Fibroblast of gingiva (primary cell): ENCODE results near the gene CDH23.

ENCODE experiments used
- DNase-seq: peaks from one replicate; pipeline ENCODE4 v3.0.0-alpha.2; 2011; ENCODE audit warnings: low read depth

CDH23 gene

DNA sequence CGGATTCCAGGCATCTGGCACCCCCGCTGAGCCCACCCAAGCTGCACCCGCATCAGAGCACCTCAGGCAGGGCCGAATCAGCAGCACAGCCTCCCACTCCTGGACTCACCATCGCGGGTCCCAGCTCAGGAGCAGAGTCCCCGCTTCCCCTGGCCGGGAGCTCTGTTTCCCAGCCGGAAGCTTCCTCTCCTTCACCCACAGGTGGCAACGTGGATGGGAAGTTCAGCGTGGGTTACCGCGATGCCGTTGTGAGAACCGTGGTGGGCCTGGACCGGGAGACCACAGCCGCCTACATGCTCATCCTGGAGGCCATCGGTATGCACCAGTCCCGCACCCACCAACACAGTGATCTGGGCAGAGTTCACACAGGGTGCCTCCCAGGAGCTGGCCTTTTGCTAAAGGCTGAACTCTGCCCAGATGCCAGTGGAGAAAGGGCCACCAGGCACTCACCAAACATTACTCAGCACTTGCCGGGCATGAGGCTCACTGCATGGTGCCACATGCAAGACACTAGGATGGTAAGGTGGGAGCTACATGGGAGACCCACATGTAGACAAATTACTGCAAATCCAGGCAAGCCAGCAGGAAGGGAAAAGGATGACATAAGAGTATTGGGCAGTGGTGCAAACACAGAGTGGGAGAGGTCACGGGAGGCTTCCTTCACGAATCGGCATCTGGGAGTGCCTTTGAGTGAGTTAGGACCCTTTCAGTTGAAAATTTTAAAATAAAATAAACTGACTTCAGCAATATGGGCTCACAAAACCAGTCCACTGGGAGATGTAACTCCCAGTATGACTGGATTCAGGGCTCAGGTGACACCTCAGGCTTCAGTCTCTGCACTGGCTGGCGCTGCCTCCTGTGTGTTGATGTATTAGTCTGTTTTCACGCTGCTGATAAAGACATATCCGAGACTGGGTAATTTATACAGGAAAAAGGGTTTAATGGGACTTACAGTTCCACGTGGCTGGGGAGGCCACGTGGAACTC, 312.5 kb downstream of the CDH23 start:
- no peak for DNase-seq

DNA sequence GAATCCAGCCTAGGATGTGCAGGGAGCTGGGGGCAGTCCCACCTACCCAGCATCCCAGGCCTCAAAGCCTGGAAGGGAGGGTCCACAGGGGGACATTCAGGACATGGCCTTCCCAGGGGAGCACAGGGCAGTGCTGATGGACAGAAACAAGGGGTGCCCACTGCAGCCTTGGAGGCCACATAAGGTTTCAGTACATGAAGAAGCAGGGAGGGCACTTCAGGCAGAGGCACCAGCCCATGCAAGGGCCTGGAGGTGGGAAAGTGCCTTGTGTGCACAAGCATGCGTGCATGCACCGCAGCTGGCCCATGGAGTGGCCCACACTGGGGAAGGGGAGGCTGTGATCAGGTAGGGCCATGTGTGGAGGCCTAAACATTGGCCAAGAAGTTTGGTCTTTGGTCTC, 313.8 kb downstream of the CDH23 start:
- DNase-seq: no peak

DNA sequence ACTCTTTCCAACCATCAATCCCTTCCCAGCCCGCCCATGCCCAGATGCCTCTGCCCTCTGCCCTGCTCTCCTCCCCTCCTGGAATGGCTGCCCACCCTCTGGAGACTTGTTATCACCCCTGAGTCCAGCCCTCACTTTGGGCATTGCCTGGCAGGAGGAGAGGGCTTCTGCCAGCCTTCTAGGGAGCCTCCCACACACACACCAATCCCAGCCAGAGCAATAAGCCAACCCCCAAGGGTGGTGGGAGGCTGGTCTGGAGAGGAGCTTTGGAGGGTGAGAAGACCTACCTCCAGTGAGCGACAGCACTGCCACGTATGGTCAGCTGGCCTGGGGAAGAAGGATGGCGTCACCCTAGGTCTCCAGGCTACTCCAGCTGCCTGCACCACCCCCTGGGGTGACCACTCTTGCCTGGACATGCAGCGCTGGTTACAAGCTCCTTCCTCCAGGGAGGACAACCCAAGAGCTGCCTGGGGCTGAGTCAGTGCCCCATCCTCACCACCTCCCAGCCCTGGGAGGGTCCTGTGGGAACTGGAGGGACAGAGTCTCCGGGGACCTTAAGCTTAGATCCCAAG, 314.4 kb downstream of the CDH23 start:
- no peak for DNase-seq

DNA sequence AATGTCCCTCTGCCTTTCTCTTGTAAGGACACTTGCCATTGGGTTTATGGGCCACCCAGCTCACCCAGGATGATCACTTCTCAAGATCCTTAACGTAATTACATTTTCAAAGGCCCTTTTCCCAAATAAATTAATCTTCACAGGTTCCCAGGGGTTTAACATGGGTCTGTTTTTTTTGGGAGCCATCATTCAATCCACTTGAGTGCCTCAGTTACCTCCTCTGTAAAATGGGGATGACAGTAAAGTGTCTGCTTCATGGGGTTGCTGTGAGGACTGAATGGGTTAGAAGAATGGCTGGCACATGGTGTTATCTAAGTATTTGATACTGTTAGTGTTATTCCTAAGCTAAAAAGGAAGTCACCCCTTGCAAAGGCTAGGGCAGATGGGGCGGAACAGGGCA, 315.4 kb downstream of the CDH23 start:
- no peak for DNase-seq

DNA sequence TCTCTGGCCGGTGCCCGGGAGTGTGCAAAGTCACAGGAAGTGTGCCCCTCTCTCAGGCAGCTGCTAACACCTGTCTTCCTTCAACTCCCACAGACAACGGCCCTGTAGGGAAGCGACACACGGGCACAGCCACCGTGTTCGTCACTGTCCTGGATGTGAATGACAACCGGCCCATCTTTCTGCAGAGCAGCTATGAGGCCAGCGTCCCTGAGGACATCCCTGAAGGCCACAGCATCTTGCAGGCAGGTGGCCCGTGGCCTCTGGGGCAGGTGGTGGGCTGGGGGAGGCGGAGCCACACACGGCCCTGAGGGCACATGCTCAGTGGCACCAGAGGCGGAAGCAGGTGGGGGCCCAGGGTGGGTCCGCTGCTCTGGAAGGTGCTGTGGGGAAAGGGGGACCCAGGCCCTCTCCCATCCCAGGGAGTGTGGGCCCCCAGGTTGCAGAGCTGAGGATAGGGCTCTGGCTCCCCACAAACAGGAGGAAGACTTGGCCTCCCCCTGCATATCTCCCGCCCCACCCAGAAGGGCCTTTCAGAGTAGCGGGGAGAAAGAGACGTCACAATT, 315.9 kb downstream of the CDH23 start:
- DNase-seq: no peak

DNA sequence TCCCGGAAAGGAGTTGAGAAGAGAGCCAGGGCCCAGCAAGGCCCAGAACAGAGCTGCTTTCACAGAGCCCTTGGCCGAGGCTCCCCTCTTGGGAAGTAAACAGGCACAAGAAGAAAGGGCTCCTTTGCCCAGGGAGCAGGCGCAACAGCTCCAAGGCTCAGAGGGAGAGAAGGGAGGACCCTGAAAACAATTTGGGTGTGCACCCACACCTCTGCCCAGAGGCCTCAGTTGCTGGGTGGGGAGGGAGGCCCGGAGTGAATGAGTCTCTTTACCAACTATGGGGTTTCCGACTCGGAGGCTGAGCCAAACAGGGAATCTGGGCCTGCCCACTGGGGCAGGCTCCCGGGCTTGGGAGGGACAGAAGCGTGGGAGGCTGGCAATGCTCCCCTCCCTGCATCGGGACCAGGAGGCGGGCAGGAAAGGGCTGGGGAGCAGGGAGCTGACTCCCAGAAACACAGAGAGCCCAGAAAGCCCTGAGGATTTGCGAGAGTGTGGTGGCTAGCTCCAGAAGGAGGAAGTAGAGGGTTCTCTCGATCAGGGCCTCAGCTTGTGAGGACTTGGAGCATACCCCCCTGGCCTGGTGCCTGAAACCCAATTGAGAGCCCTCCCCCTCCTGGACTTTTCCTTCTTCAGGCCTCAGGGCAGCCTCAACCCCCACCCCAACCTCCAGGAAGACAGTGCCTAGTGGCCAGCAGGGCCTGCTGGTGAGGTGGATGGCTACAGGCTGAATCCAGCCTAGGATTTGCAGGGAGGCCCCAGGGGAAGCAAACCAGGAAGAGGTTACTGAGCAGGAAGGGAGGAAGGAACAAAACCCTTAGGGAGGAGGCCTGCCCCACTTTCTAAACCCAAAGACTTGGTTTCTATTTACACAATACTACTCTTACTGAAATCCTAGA, 316.7 kb downstream of the CDH23 start:
- peak; percentile 91 for DNase-seq

DNA sequence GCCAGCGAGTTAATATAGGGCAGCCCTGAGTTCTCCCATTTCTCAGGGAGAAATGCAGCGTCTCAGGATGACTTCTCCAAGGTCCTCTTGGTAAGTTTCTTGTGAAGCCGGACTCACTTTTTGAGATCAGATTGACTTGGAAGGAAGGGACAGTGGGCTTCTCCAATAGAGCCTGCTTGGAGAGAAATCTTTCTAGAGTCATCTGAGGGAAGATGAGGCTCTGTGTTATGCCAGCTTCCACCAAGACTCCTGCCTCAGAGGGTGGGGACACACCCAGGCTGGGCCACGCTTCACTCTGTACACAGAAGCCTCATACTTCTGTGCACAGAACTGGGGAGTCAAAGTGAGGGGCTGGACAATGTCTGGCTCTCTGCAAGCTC, 317.3 kb downstream of the CDH23 start:
- no peak for DNase-seq

DNA sequence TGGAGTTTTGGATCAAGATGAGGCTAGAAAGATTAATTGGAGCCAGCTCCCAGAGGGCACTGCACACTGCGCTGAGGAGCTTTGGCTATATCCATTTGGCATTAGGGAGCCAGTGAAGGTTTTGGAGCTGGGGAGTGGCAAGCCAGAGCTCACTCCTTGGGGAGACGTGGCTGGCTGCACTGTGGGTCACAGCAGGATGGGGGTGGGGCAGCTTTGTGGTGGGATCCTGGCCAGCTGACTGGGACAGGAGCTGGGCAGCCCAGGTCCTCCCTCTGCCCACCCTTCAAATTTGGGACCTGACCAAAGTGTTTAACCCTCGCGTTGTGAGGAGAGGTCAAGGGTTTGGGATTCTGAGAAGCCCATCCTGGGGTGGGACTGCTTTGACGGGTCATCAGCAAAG, 317.9 kb downstream of the CDH23 start:
- DNase-seq: no peak

DNA sequence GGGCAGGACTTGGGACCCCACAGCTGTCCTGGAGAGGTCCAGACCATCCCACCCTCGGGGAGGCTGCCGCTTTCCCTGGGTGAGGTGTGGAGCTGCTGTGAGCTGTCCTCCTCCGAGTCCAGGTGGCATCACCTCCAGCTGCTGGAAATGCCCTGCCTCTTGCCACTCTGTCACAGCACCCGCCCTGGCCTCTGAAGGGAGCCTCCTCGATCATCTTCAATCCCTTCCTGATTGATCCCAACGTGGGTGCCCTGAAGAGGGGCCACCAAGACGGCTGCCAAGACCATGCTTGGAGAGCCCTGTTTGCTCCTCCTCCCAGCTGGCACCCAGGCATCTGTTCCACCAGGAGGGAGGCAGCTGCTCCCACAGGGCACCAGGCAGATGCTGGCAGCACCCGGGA, 318.3 kb downstream of the CDH23 start:
- DNase-seq: no peak

DNA sequence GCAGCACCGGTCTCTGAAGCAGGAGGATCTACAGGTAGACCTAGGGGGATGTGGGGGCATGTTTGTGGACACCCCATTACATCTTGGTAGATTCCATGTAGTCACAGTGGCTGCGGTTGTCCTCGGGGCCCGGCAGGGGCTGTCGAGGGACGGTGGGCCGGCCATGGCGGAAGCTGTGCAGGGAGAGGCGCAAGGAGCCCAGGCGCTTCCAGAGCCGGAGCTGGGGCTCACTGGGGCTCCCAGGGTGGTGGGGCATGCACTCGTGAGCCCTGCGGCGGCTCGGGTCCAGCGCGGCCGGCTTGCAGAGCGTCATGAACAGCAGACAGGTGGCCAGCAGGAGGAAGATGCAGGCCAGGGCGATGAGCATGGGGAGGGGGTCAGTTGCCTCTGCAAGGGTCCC, 319.1 kb downstream of the CDH23 start:
- DNase-seq: no peak

DNA sequence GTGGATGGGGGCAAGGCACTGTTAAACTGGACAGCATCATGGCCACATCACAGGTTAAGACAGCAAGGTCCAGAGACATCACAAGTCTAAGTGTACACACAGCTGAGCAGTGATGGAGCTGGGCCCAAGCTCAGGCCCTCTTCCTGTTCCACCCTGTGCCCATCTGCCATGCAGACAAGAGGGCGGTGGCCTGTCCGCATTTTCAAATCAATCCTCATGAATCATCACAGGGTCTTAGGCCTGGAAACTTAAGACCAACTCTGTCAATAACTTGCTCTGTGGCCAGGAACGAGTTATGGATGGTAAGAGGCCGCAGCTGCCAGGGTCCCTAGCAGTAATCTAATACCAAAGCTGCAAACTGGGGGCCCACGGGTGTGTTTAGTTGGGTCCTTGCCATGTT, 319.7 kb downstream of the CDH23 start:
- DNase-seq: no peak

DNA sequence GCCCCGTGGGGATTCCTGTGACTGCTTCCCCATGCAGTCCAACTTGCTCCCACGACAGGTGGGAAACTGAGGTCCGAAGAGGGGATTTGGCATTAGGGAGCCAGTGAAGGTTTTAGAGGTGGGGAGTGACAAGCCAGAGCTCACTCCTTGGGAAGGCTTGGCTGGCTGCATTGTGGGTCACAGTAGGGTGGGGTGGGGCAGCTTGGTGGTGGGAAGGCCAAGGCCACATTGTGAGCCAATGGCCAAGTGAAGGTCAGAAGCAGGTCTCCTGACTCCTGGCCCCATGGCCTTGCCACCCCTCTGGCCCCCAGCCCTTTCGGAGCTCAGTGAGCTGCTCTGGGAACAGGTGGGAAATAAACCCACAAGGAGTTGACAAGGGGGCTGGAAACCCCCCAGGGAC, 320.3 kb downstream of the CDH23 start:
- no peak for DNase-seq

DNA sequence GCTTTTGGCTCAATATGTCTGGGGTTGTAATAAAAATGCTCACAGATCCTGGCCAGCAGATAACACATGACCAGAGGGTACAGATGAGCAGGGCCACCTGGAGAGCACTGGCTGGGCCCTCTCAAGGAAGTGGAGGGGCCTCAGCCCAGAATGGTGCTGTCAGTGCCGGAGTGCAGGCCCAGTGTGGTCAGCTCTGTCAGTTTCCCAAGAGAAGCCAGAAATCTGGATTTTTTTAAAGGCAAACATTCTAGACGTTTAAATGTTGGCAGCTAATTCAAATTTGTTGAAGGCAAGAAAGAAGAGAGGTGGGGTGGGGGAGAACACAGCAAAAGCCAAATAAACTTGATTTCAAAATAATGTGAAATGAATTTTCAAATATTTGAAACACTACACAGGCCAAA, 320.8 kb downstream of the CDH23 start:
- DNase-seq: peak; percentile 42

DNA sequence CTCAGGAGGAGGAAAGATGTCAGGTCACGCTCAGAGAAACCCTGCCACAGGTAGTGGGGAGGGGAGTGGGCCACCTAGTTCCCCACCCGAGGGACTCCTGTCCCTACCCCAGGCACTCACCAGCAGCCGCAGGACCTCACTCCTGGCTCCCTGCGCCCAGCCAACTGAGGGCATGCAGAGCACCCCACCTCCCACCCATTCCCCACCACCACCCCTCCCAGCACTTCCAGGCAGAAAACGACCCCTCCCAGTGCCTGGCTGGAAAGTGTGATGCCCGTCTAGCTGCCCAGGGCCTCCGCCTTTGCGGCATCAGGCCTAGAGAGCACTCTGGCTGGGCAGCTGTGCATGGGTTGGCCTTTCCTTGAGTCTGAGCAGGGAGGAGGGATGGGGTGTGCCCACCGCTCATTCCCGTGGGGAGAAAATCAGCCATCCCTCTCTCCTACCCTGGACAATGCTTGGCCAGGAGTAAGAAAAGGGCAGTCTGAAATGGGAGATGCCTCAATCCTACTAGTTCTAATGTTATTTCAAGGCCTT, 321.5 kb downstream of the CDH23 start:
- DNase-seq: no peak

DNA sequence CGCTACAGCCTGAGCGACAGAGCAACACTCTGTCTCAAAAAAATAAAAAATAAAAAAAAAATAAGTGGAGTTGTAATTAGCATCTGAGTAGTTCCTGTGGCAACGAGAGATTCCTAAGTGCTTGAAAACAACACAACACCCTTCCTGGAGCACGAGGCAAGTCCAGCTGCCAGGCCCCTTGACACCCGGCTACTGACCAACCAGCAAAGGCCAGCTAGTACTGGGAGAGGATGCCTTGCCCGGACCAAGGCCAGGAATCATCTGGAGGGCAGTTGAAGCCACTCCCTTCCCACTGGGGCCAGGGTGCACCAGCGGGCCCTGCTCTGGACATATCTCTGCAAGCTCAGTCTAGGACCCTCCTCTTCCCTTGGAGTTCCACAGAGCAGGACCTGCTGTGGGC, 322.3 kb downstream of the CDH23 start:
- peak; percentile 70 for DNase-seq

DNA sequence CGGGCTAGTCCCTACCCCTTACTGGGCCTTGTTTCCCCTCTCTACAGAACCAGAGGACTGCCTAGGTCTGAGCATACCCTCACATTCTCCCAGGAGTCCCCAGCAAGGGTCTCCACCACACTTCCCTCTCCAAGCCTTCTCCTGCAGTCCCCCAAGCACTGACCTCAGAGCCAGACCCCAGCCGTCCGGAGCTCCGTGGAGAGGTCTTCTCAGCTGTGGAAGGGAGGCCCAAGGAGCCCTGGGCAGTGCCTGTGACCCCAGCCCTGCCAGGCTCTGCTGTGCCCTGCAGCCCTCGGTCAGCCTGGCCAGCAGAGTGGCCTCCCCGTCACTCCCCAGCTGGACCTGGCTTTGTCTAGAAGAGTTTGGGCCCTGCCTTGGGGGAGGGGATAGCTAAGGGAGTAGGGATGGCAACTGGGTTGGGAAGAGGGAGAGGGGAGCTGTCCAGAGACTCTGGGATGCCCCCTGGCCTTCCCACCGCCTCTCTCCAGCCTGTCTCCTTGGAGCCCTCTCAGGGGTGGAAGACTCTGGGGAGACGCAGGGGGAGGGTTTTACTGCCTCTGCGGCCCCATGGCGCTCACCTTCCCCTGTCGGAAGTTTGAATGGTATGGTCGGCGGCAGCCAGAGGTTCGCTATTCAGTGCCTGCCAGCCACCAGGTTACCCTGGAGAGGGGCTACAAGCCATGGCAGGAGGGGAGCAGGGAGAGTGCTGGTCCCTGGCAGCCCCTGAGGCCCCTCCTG, 322.9 kb downstream of the CDH23 start, which contains the start of gene C10orf105:
TSS of gene C10orf105 (minus strand) at position 315 of the 738 bp plus-strand sequence. CDS start 3,441 bp downstream, outside the sequence.
- DNase-seq: no peak

DNA sequence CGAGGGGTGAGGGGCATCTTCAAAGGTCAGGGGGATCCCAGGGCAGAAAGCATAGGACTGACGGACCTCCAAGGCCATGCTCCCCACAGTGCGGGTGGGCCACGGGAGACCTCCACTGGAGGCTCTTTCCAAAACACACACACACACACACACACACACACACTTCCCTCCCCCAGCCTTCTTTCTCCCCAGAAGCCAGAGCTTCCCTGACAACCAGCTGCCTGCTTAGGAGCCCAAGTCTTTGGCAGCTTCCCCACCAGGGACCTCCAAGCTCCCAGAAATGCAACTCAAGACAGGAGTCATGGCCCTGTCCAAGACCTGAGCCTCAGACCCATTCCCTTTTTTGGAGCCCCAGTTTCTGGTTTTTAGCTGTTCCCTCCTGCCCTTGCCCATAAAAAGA, 323.6 kb downstream of the CDH23 start:
- DNase-seq: no peak

DNA sequence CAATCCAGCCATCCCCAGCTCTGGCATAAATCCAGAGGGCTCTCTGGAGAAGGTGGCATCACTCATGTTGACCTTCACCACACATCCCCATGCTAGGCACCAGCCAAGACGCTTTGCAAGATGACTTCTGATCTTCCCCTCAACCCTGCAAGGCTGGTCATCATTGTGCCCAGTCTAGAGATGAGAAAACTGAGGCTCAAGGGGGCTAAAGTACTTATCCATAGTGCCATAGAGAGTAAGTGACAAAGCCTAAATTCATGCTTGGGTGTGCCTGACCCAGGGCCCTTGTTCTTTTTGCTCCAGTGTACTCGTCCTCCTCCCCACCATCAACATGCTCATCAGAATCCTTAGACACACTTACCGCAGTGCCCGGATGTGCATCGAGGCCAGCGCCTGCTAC, 324.6 kb downstream of the CDH23 start:
- DNase-seq: no peak

DNA sequence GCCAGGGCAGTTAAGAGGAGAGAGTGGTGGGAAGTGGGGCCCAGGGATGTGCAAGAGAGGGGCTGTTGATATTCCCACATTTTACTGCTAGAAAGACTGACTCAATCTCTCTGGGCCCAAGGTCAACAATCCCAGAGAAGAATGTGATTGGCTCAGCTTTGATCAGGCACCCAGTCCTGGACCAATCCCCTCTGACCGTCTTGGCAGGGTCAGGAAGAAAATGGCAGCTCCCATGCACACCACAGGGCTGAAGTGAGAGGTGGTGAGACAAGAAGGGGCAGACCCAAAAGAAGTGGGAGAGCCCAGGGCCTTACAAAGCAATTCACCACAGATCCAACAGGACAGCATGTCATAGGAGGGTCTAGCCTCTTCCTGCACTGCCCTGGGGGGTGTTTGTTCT, 326.1 kb downstream of the CDH23 start:
- DNase-seq: no peak

DNA sequence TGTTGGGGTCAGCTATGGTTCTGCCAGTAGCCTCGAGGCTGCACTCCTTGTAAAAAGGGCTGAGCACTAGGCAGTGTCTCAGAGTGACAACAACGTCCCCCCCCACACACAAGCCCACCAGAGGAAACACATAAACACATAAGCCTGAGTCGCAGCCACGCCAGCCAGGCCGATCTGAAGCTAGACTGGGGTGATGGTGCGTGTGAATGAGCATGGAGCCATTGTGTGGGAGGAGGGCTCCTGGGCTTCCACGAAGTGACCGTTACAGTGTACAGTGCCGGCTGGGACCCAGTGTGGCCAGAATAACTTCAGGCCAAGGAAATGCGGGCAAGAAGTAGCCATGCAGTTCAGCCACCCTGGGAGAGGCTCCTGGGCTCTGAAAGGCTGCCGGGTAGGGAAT, 326.6 kb downstream of the CDH23 start:
- no peak for DNase-seq

DNA sequence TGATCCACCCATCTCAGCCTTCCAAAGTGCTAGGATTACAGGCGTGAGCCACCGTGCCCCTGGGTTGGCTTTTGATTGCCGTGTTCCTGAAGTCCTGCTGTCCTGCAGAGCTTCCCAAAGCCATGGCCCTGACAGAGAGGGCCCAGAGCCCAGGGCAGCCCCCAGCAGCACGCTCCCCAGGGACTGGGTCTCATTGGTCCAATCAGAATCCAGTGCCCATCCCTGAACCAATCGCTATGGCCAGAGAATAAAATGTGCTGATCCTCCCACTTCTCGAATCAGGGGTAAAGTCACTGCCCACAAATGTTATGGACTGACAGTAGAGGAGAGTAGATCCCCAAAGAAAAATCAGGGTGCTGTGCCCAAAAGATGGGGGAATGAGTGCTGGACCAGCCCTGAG, 327.8 kb downstream of the CDH23 start:
- no peak for DNase-seq
